Stimulated activated CD8-positive, alpha-beta memory T cell treated with anti-CD3 and anti-CD28 coated beads, Interleukin-15, amount 100 ng/mL, for 1 hour (primary cell): ENCODE results near the gene PRPF40A.

ENCODE experiments used
- DNase-seq: peaks from one replicate; pipeline ENCODE4 v3.0.0-alpha.2; 2020; ENCODE audit warnings: low read depth

Gene PRPF40A

GRCh38 chr2:152618193-152618564, 99.1 kb downstream of the PRPF40A start:
- no peak for DNase-seq

GRCh38 chr2:152617456-152618192, 99.6 kb downstream of the PRPF40A start:
- no peak for DNase-seq

- no peak for DNase-seq
Observed at GRCh38 chr2:152615177-152615576, 102.1 kb downstream of the PRPF40A start.

DNA sequence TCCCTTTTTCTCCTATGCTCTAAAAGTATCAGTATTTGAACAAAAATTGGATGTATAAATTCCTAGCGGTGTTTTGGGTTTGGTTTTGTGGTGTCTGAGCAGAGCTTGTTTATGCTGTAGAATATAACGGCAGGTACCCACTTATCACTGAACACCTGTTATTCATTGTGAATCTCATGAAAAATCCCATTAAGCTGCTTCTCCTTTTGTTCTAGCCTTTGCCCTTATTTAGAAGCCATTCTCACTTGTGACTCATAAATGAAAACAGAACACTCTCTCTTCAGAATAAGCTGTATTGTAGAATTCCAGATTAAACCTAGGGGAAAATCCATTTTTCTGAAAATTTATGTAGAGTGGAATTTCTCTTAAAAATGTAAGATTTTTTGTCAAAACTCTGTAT, 104.0 kb downstream of the PRPF40A start:
- no peak for DNase-seq

DNA sequence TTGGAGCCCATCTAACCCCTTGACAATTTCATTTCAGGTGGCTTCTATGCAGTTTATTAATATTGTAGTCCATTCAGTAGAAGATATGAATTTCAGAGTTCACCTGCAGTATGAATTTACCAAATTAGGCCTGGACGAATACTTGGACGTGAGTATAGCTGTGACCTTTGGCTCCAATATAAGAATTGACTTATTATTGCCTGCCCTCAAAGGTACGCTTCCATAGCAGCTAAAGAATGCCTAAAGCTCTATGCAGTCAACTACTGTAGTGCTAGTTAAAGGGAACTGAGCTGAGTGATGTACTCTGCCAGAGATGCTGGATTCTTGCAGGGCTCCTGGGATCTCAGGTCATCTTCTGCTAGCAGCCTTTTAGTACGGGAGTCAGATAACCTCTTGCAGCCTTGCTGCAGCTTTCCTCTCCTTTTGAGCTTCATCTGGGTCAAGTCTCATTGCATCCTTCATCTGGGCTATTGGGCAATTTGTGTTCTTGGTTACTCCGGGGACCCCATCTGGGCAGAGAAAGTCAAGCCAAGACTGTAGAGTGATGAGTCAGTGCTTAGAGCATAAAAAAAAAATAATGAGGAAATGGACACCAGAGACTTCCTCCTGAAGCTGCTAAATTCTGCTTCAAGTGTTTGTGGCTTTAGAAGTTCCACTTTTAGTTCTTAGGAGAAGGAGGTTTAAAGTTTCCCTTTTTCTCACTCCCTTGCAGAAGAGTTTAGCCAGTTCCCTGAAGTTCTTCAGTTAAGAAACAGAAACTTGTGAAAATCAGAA, 105.6 kb downstream of the PRPF40A start:
- no peak for DNase-seq

DNA sequence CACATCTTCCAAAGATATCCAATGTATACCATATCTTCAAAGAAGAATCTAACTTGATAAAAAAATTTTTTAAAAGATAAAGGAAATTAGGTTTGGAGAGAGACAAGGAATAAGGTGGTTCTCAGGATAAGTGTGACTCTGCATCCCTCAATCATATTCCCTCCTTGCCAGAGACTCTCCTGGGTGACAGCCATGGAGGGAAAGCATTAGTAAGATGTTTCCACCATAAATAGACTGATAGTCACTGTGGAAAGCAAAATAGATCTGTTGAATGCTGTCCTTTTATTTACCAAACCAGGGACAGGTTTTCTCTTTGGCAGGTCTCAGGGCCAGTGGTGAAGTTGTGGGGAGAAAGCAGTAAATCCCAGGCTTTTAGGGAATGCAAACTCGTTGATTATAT, 107.6 kb downstream of the PRPF40A start:
- DNase-seq = no peak

- no peak for DNase-seq
Observed at GRCh38 chr2:152609154-152609553, 108.1 kb downstream of the PRPF40A start.

DNA sequence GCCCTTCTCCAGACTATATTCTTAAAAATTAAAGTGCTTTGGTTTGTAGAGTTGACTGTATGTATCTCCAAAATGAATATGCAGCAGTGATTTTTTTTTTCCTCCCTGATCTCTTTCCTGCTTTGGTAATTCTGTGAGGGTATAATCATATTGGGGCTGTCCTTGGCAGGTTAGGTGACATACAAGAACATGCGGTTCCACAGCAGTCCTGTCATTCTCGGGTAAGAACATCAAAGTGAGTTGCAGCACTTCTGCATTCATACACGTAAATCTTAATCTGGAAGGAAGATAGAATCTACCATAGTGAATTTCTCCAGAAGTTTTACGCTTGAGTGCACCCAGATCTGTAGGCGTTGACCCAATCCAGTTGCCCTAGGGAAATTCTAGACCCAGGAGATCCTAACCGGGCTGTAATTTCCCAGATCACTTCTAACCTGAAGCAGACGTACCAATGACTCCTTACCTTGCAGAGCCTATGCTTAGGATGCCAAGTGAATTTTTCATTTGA, 109.4 kb downstream of the PRPF40A start:
- DNase-seq = no peak

DNA sequence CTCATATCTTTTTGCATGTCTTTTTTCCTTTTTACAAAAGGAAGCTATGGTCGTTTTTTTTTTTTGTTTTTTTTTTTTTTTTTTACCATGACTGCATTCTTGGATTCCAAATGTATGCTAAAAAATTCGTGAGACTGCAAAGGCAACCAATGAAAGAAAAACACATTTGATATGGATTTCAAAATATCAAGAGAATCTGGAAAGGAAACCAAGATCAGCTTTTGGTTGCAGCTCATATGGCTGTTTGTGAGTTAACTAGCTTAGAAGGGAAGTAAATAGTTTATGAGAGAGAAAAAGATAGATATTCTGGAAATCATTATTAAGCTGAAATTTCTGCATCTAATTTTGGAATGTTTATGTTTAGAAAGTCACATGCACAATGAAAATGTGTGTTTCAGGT, 110.3 kb downstream of the PRPF40A start:
- DNase-seq = no peak

DNA sequence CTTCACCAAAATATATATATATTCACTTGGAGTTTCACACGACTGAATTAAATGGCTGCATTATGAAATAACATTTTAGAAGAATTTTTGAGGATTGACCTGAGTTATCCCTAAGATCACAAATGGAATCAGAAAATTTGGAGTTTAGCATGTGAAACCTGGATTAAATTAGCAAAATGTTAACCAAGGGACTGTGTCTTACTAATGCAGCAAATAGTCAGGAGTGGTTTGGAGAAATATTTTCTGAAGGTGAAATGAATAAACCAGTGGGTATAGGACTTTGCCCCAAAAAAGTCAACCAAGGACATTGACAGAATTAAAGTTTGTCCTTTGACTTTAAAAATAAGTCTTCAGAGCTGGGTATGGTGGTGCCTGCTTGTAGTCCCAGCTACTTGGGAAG, 111.2 kb downstream of the PRPF40A start:
- DNase-seq = no peak

DNA sequence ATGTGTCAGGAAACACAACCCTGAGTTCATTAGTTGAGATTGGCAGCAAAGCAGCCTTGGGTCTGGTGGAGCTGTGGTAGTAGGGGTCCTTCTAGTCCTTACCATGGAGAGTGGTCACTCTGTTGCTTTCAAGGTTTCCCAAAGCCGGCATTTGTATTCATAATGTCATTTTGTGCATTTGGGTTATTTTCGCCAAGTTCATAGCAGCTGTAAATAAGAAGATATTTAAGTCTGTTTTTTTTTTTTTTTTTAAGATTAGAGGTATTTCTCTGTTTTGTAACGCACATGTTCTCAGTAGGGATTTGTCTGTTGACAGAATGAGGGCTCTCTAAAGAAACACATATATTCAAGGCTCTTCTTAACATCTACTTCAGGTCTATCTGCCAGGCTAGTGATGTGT, 114.1 kb downstream of the PRPF40A start:
- DNase-seq = no peak

GRCh38 chr2:152602750-152603149, 114.5 kb downstream of the PRPF40A start:
- DNase-seq = no peak
